Peyer's patch (tissue), 4 donors: ENCODE measurements around the gene PLP1. TPM values are rescaled to one million over a fixed set of nuclear protein-coding genes. Genes with fewer than 3 reads are reported as not detected.

Experiments used
- DNase-seq, 3 donors: peaks; one replicate each; pipeline ENCODE4 v3.0.0-alpha.2; 2017 to 2019
- H3K27ac ChIP-seq, 4 donors: fragments of 200-600 bp; sonication (generic); one replicate each; pipeline ENCODE4 v1.5.1; 2016 to 2019
- H3K27me3 ChIP-seq, 2 donors: fragments of 200-600 bp; sonication (generic); one replicate each; pipeline ENCODE4 v1.5.1; 2019
- H3K36me3 ChIP-seq, 3 donors: fragments of 200-600 bp; sonication (generic); one replicate each; pipeline ENCODE4 v1.5.1; 2016 to 2019
- H3K4me1 ChIP-seq, 4 donors: fragments of 200-600 bp; sonication (generic); one replicate each; pipeline ENCODE4 v1.5.1; 2016 to 2019
- H3K4me3 ChIP-seq, 4 donors: fragments of 200-600 bp; sonication (generic); 1 replicate in 3 of 4; 2 replicates in 1 of 4; pipeline ENCODE4 v1.5.1; 2016 to 2019; ENCODE audit warnings: mild to moderate bottlenecking in 1 of 4
- H3K9me3 ChIP-seq, 4 donors: fragments of 200-600 bp; sonication (generic); one replicate each; pipeline ENCODE4 v1.5.1; 2016 to 2019; ENCODE audit warnings: mild to moderate bottlenecking in 1 of 4
- POLR2A ChIP-seq, 2 donors: fragments of 450-650 bp; IDR thresholded peaks; one replicate each; pipeline ENCODE4 v1.5.1; 2017; ENCODE audit warnings: antibody characterized with exemption in 2 of 2, mild to moderate bottlenecking in 2 of 2, moderate library complexity in 2 of 2
- total RNA-seq, 4 donors: library from RNA; depleted of rRNA; stranded (reverse); fragments of >200 nt; gene quantifications; one replicate each; pipeline ENCODE4 v1.1.0, GENCODE V29; 2016
- TF ChIP-seq, protein P1 (sequence below), 6 experiments: fragments of 450-650 bp in 4 of 6; fragments of 200-600 bp in 2 of 6; sonication (generic) in 1 of 6; IDR thresholded peaks; one replicate each; pipeline ENCODE4 v1.5.1; 2017 to 2019; ENCODE audit warnings: antibody characterized with exemption in 6 of 6, mild to moderate bottlenecking in 3 of 6, moderate library complexity in 1 of 6

PLP1 gene
- total RNA-seq, 4 donors from 2014 or later: 1.6 to 12.4 (median 3.1) TPM

DNA sequence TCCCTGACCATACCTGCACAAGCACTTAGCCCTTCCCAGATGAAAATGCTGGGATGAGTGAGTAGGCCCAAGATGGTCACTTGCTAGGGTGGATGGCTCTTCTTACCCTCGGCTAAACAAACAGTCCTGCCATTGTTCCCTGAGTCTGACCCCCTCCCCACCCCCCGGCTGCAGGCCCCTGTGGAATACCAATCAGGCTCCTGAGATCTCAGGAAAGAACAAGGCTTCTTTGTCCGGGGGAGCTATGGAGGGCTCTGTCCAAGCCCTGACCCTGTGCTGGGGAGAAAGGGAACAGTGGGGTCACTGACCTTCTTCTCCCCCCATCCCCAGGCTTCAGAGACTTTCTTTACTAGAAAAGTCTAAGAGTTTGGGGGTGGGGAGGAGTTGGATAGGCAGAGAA is 6.0 kb downstream of the PLP1 start:
- Histone ChIP-seq H3K27me3 (no peaks in the 10 kb centered on the region), H3K4me3 (no peak overlapping the region), H3K9me3 (no peaks in the 10 kb centered on the region), H3K4me1 (no peaks in the 10 kb centered on the region), H3K27ac (no peak overlapping the region), H3K36me3 (no peaks in the 10 kb centered on the region)
- TF ChIP-seq, protein P1, sequence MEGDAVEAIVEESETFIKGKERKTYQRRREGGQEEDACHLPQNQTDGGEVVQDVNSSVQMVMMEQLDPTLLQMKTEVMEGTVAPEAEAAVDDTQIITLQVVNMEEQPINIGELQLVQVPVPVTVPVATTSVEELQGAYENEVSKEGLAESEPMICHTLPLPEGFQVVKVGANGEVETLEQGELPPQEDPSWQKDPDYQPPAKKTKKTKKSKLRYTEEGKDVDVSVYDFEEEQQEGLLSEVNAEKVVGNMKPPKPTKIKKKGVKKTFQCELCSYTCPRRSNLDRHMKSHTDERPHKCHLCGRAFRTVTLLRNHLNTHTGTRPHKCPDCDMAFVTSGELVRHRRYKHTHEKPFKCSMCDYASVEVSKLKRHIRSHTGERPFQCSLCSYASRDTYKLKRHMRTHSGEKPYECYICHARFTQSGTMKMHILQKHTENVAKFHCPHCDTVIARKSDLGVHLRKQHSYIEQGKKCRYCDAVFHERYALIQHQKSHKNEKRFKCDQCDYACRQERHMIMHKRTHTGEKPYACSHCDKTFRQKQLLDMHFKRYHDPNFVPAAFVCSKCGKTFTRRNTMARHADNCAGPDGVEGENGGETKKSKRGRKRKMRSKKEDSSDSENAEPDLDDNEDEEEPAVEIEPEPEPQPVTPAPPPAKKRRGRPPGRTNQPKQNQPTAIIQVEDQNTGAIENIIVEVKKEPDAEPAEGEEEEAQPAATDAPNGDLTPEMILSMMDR (IDR thresholded peaks at IDR 0.05): no peak
- TF ChIP-seq POLR2A (IDR thresholded peaks at IDR 0.05): no peak
- DNase-seq: no peak

DNA sequence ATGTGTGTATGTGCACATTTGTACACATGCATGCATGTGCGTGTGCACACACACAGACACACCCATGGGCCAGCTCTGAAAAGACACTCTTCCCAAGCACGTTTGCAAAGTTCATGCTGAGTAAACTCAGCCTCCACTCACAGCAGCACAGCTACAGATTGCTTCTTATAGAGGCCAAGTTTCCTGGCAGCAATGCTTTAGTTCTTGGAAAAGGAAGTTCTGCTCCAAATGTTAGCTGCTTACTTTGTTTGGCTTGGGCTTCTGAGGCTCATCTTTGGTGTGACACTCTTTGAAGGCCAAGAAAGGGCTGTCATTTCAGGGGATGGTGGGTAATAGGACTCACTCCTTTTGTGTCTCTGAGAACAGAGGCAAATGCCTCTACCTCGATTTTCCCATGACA is 6.6 kb downstream of the PLP1 start:
- H3K4me3 ChIP-seq: no peak overlapping the region
- H3K27ac ChIP-seq: no peak overlapping the region
- TF ChIP-seq, protein P1 (IDR thresholded peaks at IDR 0.05): no peak
- no peak for TF ChIP-seq POLR2A (IDR thresholded peaks at IDR 0.05)
- H3K4me1 ChIP-seq: no peaks in the 10 kb centered on the region
- no peaks in the 10 kb centered on the region for H3K36me3 ChIP-seq
- DNase-seq: no peak
- H3K9me3 ChIP-seq: no peaks in the 10 kb centered on the region
- no peaks in the 10 kb centered on the region for H3K27me3 ChIP-seq

DNA sequence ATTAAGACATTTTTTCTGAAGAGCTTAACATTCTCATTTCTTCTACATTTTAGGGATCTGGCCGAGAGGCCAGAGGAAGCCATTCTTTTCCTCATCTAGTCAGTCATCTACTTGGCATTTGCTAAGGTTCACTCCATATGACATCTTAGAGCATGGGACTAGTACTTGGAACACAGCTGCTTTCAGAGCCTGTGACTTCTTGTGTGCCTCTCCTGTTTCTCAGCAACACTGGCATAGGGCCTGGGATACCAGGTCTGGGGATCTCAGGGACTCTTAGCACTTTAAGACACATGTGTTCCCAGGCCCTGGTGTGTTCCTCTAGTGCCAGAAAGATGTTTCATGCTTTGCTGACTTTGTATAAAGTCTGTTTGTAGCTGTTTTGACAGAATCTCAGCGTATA is 7.3 kb downstream of the PLP1 start:
- no peaks in the 10 kb centered on the region for H3K9me3 ChIP-seq
- H3K27me3 ChIP-seq: no peaks in the 10 kb centered on the region
- H3K27ac ChIP-seq: no peak overlapping the region
- no peak for DNase-seq
- no peaks in the 10 kb centered on the region for H3K4me1 ChIP-seq
- TF ChIP-seq POLR2A (IDR thresholded peaks at IDR 0.05): no peak
- no peak overlapping the region for H3K4me3 ChIP-seq
- no peaks in the 10 kb centered on the region for H3K36me3 ChIP-seq

DNA sequence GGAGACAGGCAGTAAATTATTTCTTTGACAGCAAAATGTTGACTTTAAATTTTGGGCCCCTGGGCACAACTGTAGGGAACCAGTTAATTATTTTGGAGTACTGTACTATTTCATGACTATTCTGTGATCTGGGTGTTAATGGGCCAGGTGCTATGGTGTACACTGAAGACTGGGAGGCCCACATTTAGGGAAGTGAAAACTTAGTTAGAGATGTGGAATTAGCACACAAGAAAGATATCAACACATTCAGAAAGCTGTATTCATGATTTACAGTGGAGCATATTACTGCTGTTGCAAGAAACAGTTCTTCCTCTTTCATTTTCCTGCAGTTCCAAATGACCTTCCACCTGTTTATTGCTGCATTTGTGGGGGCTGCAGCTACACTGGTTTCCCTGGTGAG is 12.4 kb downstream of the PLP1 start:
- Histone ChIP-seq H3K27ac (no peak overlapping the region), H3K4me3 (no peak overlapping the region), H3K36me3 (no peaks in the 10 kb centered on the region), H3K4me1 (no peaks in the 10 kb centered on the region), H3K27me3 (no peaks in the 10 kb centered on the region), H3K9me3 (no peaks in the 10 kb centered on the region)
- TF ChIP-seq, protein P1 (IDR thresholded peaks at IDR 0.05): no peak
- TF ChIP-seq POLR2A (IDR thresholded peaks at IDR 0.05): no peak
- no peak for DNase-seq

DNA sequence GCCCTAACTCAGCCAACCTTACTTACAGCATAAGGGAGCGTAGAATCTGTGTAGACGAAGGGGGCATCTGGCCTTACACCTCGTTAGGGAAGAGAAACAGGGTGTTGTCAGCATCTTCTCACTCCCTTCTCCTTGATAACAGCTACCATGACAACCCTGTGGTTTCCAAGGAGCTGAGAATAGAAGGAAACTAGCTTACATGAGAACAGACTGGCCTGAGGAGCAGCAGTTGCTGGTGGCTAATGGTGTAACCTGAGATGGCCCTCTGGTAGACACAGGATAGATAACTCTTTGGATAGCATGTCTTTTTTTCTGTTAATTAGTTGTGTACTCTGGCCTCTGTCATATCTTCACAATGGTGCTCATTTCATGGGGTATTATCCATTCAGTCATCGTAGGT is 14.6 kb downstream of the PLP1 start:
- Histone ChIP-seq H3K9me3 (no peaks in the 10 kb centered on the region), H3K4me3 (no peak overlapping the region), H3K27me3 (no peaks in the 10 kb centered on the region), H3K36me3 (no peaks in the 10 kb centered on the region), H3K27ac (no peak overlapping the region), H3K4me1 (no peaks in the 10 kb centered on the region)
- TF ChIP-seq POLR2A (IDR thresholded peaks at IDR 0.05): no peak
- TF ChIP-seq, protein P1 (IDR thresholded peaks at IDR 0.05): no peak
- no peak for DNase-seq

DNA sequence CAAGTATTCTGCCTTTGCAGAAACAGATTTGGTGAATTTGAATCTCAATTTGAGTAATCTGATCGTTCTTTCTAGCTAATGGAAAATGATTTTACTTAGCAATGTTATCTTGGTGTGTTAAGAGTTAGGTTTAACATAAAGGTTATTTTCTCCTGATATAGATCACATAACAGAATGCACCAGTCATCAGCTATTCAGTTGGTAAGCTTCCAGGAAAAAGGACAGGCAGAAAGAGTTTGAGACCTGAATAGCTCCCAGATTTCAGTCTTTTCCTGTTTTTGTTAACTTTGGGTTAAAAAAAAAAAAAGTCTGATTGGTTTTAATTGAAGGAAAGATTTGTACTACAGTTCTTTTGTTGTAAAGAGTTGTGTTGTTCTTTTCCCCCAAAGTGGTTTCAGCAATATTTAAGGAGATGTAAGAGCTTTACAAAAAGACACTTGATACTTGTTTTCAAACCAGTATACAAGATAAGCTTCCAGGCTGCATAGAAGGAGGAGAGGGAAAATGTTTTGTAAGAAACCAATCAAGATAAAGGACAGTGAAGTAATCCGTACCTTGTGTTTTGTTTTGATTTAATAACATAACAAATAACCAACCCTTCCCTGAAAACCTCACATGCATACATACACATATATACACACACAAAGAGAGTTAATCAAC is 15.3 kb downstream of the PLP1 start:
- Histone ChIP-seq H3K9me3 (no peaks in the 10 kb centered on the region), H3K4me3 (no peak overlapping the region), H3K27ac (no peak overlapping the region), H3K27me3 (no peaks in the 10 kb centered on the region), H3K4me1 (no peaks in the 10 kb centered on the region), H3K36me3 (no peaks in the 10 kb centered on the region)
- DNase-seq: no peak
- TF ChIP-seq, protein P1 (IDR thresholded peaks at IDR 0.05): no peak
- no peak for TF ChIP-seq POLR2A (IDR thresholded peaks at IDR 0.05)
